Heart right ventricle (tissue), 16 donors: ENCODE results near the gene CGN. TPM values are rescaled to one million over a fixed set of nuclear protein-coding genes. Genes with fewer than 3 reads are reported as not detected.

Experiments
- ATAC-seq, 8 donors: fragments of 200-7000 bp; cut with Tn5 transposase; one replicate each; pipeline ENCODE4 v1.9.1; 2020; ENCODE audit warnings: mild to moderate bottlenecking in 8 of 8, moderate library complexity in 8 of 8, moderate number of reproducible peaks in 1 of 8
- DNase-seq, 2 donors: peaks; one replicate each; pipeline ENCODE4 v3.0.0-alpha.2; 2020
- H3K27ac ChIP-seq, 10 donors: fragments of 200-600 bp; sonication (generic) in 2 of 10; one replicate each; pipeline versions ENCODE4 v1.5.0 to v1.8.0; 2020 to 2022; ENCODE audit warnings: mild to moderate bottlenecking in 3 of 10
- H3K27me3 ChIP-seq, 7 donors: fragments of 200-600 bp; one replicate each; pipeline ENCODE4 v1.8.0; 2021 to 2022; ENCODE audit warnings: mild to moderate bottlenecking in 2 of 7
- H3K36me3 ChIP-seq, 9 donors: fragments of 200-600 bp; sonication (generic) in 1 of 9; one replicate each; pipeline versions ENCODE4 v1.5.0 to v1.8.0; 2020 to 2022; ENCODE audit warnings: mild to moderate bottlenecking in 2 of 9
- H3K4me1 ChIP-seq, 9 donors: fragments of 200-600 bp; sonication (generic) in 1 of 9; one replicate each; pipeline versions ENCODE4 v1.5.0 to v1.8.0; 2020 to 2022; ENCODE audit warnings: mild to moderate bottlenecking in 4 of 9
- H3K4me3 ChIP-seq, 10 donors: fragments of 200-600 bp; sonication (generic) in 2 of 10; one replicate each; pipeline versions ENCODE4 v1.5.0 to v1.8.0; 2020 to 2022; ENCODE audit warnings: mild to moderate bottlenecking in 7 of 10, moderate library complexity in 2 of 10
- H3K9me3 ChIP-seq, 11 donors: fragments of 200-600 bp in 10 of 11; sonication (generic) in 2 of 11; one replicate each; pipeline versions ENCODE4 v1.5.0 to v1.8.0; 2013 to 2022; ENCODE audit warnings: mild to moderate bottlenecking in 2 of 11, control low read depth in 1 of 11, moderate library complexity in 1 of 11
- CTCF ChIP-seq, 9 donors: fragments of 200-600 bp; sonication (generic) in 2 of 9; IDR thresholded peaks; one replicate each; pipeline versions ENCODE4 v1.5.0 to v1.8.0; 2021 to 2022; ENCODE audit warnings: antibody characterized with exemption in 9 of 9, mild to moderate bottlenecking in 5 of 9, moderate library complexity in 1 of 9
- WGBS, 2 donors: extraction: QIAGEN DNeasy Blood & Tissue Kit; methylation state at CpG; one replicate each; pipeline ENCODE4 v1.1.7; 2013; ENCODE audit warnings: inconsistent platforms in 1 of 2; 5-methylcytosine and 5-hydroxymethylcytosine counted together
- intact Hi-C, 10 donors: fragments of 100-400 bp; cut with DNase I; formaldehyde crosslinking; loops; one replicate each; pipeline versions ENCODE4 v1.11.1 to v1.14.2; 2022
- long read RNA-seq, 3 donors: library from polyadenylated mRNA; unstranded; transcript quantifications; one replicate each; pipeline ENCODE4 v2.0.0, GENCODE V29; 2020 to 2021
- polyA plus RNA-seq, 2 donors: library from polyadenylated mRNA; stranded (reverse); fragments of 200-250 nt; gene quantifications; one replicate each; pipeline ENCODE4 v1.2.3, GENCODE V29; 2013
- total RNA-seq, 10 donors: library from RNA; stranded (reverse); fragmentation: NEBNext Ultra II Directional in 3 of 10; extraction: Animal tissue kit (Norgen Biotek cat#: 25700) in 3 of 10; gene quantifications; one replicate each; pipeline versions ENCODE4 v1.2.1 to v1.2.4, GENCODE V29; 2021 to 2023
- donor health status: Arrhythmogenic right ventricular cardiomyopathy.
- donor health status: ischemic (EF 13 %, LVEDD 7.1; RV severe dilation, severe dysfunction).
- donor health status: healthy with polysubstance abuse.
- donor health status: DM: no; HTN: yes; CAD: no.
- donor health status: DM: no; HTN: no; CAD: no.
- donor health status: ischemic (EF 25% LVEDD 6.9; RV normal size, moderate dysfunction).
- donor health status: ischemic (EF 25% LVEDD 5.7; RV mildly dilated, moderate dysfunction).
- donor health status: healthy.
- donor health status: DM: yes; HTN: yes; CAD: no.
- donor health status: Ischemic cardiomyopathy.
- donor health status: ischemic (EF 35%, LVEDD 5.7; RV mildly dilated, moderate dysfunction).
- donor health status: nonischemic (EF 11% LVEDD 7.7; RV severe dilation, severe dysfunction).
- donor health status: DM: yes; HTN: yes; CAD: no.
- donor health status: PGD.
- donor health status: ischemic (EF 29% LVEDD 5.4; RV normal size, mild dysfunction).
- donor health status: nonischemic (EF 23%, LVEDD 6.1; RV moderate dilation, normal function).

The CGN gene
- total RNA-seq = under 1 TPM in 7 of 10 donors, not detected in 3; 0.13 to 0.73 (median 0.28) TPM
- polyA plus RNA-seq = under 1 TPM; 0.07 to 0.15 TPM
- long read RNA-seq, donor 1 = 0 reads
- long read RNA-seq, donor 2 = 0 reads
- long read RNA-seq, donor 3 = 0 reads

GRCh38 chr1:151510957-151511635 is at the start of gene CGN:
TSS of gene CGN (plus strand) at chr1:151511387. CDS start at chr1:151518520, 7,133 bp downstream.
- H3K36me3 ChIP-seq = no peaks in the 10 kb centered on the region
- peaks cover 0 to 47% (median 29%) of the 10 kb centered on the region in 7 donors for H3K27me3 ChIP-seq
- intact Hi-C loops = no loop called here
- peaks cover 8 to 26% (median 16%) of the 10 kb centered on the region in 9 donors for H3K4me1 ChIP-seq
- H3K9me3 ChIP-seq = no peaks in the 10 kb centered on the region
- DNase-seq (peak; percentile 80 to 83), ATAC-seq (peak; percentile 96 to 98 (median 97))
- no peak for TF ChIP-seq CTCF (IDR thresholded peaks at IDR 0.05)
- H3K4me3 ChIP-seq = peak within 1 kb of the TSS; percentile 51 to 83 (median 65)
- peak within 1 kb of the TSS in 1 of 10 donors; percentile 13 for H3K27ac ChIP-seq
- 1% methylated on average over 68 of the region's 68 CpGs for WGBS, 2 donors

- H3K27ac ChIP-seq = no peak overlapping the region
- H3K4me1 ChIP-seq = peaks cover 8 to 18% (median 16%) of the 10 kb centered on the region in 9 donors
- peaks cover 0 to 7% (median 0%) of the 10 kb centered on the region in 7 donors for H3K27me3 ChIP-seq
- ATAC-seq = no peak
- no peak overlapping the region for H3K4me3 ChIP-seq
- 53 to 60% methylated on average over 5 of the region's 5 CpGs for WGBS, 2 donors
- intact Hi-C loops = no loop called here
- H3K36me3 ChIP-seq = no peaks in the 10 kb centered on the region
- DNase-seq = no peak
- no peaks in the 10 kb centered on the region for H3K9me3 ChIP-seq
- TF ChIP-seq CTCF (IDR thresholded peaks at IDR 0.05) = no peak
These were observed 49.5 kb upstream of the CGN start for GRCh38 chr1:151461694-151462093.

GRCh38 chr1:151465026-151465425 is 46.2 kb upstream of the CGN start:
- Histone ChIP-seq H3K9me3 (no peaks in the 10 kb centered on the region), H3K27ac (no peak overlapping the region), H3K4me3 (no peak overlapping the region), H3K36me3 (no peaks in the 10 kb centered on the region), H3K27me3 (peaks cover 0 to 7% (median 0%) of the 10 kb centered on the region in 7 donors), H3K4me1 (peaks cover 0 to 2% (median 0%) of the 10 kb centered on the region in 9 donors)
- no peak for TF ChIP-seq CTCF (IDR thresholded peaks at IDR 0.05)
- ATAC-seq = no peak
- WGBS, 2 donors = 53 to 63% methylated on average over 1 of the region's 1 CpG
- DNase-seq = no peak
- intact Hi-C loops = loop anchor here in 1 of 10 donors (1.0 kb wide), 1 partner anchor 11 kb away; no protein-coding TSS in a partner anchor

GRCh38 chr1:151472856-151473731 is 38.1 kb upstream of the CGN start:
- ATAC-seq (peak; percentile 81 to 91 (median 88)), DNase-seq (peak; percentile 48 to 62)
- WGBS, 2 donors = 2 to 4% methylated on average over 36 of the region's 36 CpGs
- Histone ChIP-seq H3K36me3 (no peaks in the 10 kb centered on the region), H3K9me3 (no peaks in the 10 kb centered on the region), H3K27ac (peak overlapping the region in 9 of 10 donors; percentile 57 to 90 (median 78)), H3K27me3 (no peaks in the 10 kb centered on the region), H3K4me3 (peak overlapping the region; percentile 50 to 79 (median 64)), H3K4me1 (peaks cover 0 to 13% (median 6%) of the 10 kb centered on the region in 9 donors)
- no peak for TF ChIP-seq CTCF (IDR thresholded peaks at IDR 0.05)
- intact Hi-C loops = loop anchor here in 5 of 10 donors (1.0 to 10.0 kb wide), 3 partner anchors 14 to 62 kb away; partner anchors contain the start of gene POGZ (in 5 of the 5)
